IMR-90 (cell line): ENCODE data around the gene SUGCT. TPM values are rescaled to one million over a fixed set of nuclear protein-coding genes. Genes with fewer than 3 reads are reported as not detected.

ENCODE experiments used
- ATAC-seq: fragments of 200-7000 bp; cut with Tn5 transposase; 2 replicates; pipeline ENCODE4 v1.9.1; 2020; ENCODE audit warnings: low read depth, mild to moderate bottlenecking, moderate library complexity
- BruUV-seq: library from RNA; stranded (reverse); fragments of 400-500 nt; replicated peaks from 2 replicates; lab custom pipeline; 2021; lab: Mats Ljungman, UMichigan
- CTCF ChIA-PET: fragments of 300-600 bp; formaldehyde crosslinking; extraction: SDS; loops from one replicate; lab custom pipeline; 2021; ENCODE audit warnings: antibody characterized with exemption; lab: Yijun Ruan, JAX
- POLR2A ChIA-PET: fragments of 300-600 bp; sonication (Branson Sonifier 250); formaldehyde crosslinking; loops from one replicate; lab custom pipeline; 2022; ENCODE audit warnings: antibody characterized with exemption; ENCODE audit not compliant: unreplicated experiment; lab: Charles Lee
- DNase-seq: peaks from one replicate; pipeline ENCODE4 v3.0.0; 2013
- H2AFZ ChIP-seq: replicated peaks from 2 replicates; pipeline ENCODE3; 2013; ENCODE audit warnings: low read length, mild to moderate bottlenecking; ENCODE audit not compliant: poor library complexity
- H2AK5ac ChIP-seq: 2 replicates; pipeline ENCODE4 v1.6.1; 2013; ENCODE audit warnings: low read depth, low read length, inconsistent platforms
- H2AK9ac ChIP-seq: replicated peaks from 2 replicates; pipeline ENCODE3; 2013; ENCODE audit warnings: mild to moderate bottlenecking, low read depth, low read length, moderate library complexity; ENCODE audit not compliant: poor library complexity
- H2BK120ac ChIP-seq: 2 replicates; pipeline ENCODE4 v1.6.1; 2013; ENCODE audit warnings: low read depth, low read length, inconsistent platforms
- H2BK15ac ChIP-seq: 3 replicates; pipeline ENCODE4 v1.6.1; 2013; ENCODE audit warnings: low read depth, low read length, inconsistent platforms
- H2BK20ac ChIP-seq: 2 replicates; pipeline ENCODE4 v1.6.1; 2013; ENCODE audit warnings: low read depth, mild to moderate bottlenecking, inconsistent platforms, low read length, moderate library complexity
- H2BK5ac ChIP-seq: 2 replicates; pipeline ENCODE4 v1.6.1; 2013; ENCODE audit warnings: mild to moderate bottlenecking, low read depth, low read length, inconsistent platforms; ENCODE audit not compliant: poor library complexity, severe bottlenecking
- H3K14ac ChIP-seq: replicated peaks from 2 replicates; pipeline ENCODE4 v1.6.1; 2013; ENCODE audit warnings: low read depth, low read length, inconsistent platforms
- H3K18ac ChIP-seq: 2 replicates; pipeline ENCODE4 v1.6.1; 2013; ENCODE audit warnings: low read depth, low read length, control low read depth
- H3K23ac ChIP-seq: 2 replicates; pipeline ENCODE4 v1.6.1; 2013; ENCODE audit warnings: low read depth, low read length, inconsistent platforms
- H3K27ac ChIP-seq: 2 replicates; pipeline ENCODE4 v1.5.1; 2013; ENCODE audit warnings: mild to moderate bottlenecking, control low read depth, low read length; ENCODE audit not compliant: insufficient read depth
- H3K27me3 ChIP-seq: 2 replicates; pipeline ENCODE4 v1.6.1; 2013; ENCODE audit warnings: low read length; ENCODE audit not compliant: control insufficient read depth, insufficient read depth
- H3K36me3 ChIP-seq: 2 replicates; pipeline ENCODE4 v1.6.1; 2013; ENCODE audit warnings: low read length, mixed read lengths; ENCODE audit not compliant: control insufficient read depth, insufficient read depth
- H3K4ac ChIP-seq: 2 replicates; pipeline ENCODE4 v1.6.1; 2013; ENCODE audit warnings: low read depth, low read length, inconsistent platforms
- H3K4me1 ChIP-seq: 2 replicates; pipeline ENCODE4 v1.6.1; 2013; ENCODE audit warnings: low read length, mixed read lengths; ENCODE audit not compliant: control insufficient read depth, insufficient read depth
- H3K4me2 ChIP-seq: 2 replicates; pipeline ENCODE4 v1.6.1; 2013; ENCODE audit warnings: low read depth, mild to moderate bottlenecking, control low read depth, low read length, moderate library complexity
- H3K4me3 ChIP-seq: 2 replicates; pipeline ENCODE4 v1.5.1; 2013; ENCODE audit warnings: low read depth, mild to moderate bottlenecking, control low read depth, low read length, moderate library complexity; ENCODE audit not compliant: insufficient read depth
- H3K56ac ChIP-seq: 2 replicates; pipeline ENCODE4 v1.6.1; 2013; ENCODE audit warnings: low read length, inconsistent platforms; ENCODE audit not compliant: insufficient read depth; ENCODE audit errors: extremely low read depth
- H3K79me1 ChIP-seq, 2 experiments: 2 replicates each; pipeline ENCODE4 v1.6.1; 2013; ENCODE audit warnings: low read length in 2 of 2, inconsistent platforms in 1 of 2, low read depth in 1 of 2
- H3K9ac ChIP-seq: 2 replicates; pipeline ENCODE4 v1.6.1; 2013; ENCODE audit warnings: low read depth, low read length, control low read depth
- H3K9me1 ChIP-seq: 2 replicates; pipeline ENCODE4 v1.6.1; 2013; ENCODE audit warnings: low read length, inconsistent platforms; ENCODE audit not compliant: insufficient read depth
- H3K9me3 ChIP-seq: 2 replicates; pipeline ENCODE4 v1.6.1; 2013; ENCODE audit warnings: low read length; ENCODE audit not compliant: control insufficient read depth, insufficient read depth
- H4K20me1 ChIP-seq: 2 replicates; pipeline ENCODE4 v1.6.1; 2013; ENCODE audit warnings: low read length, inconsistent platforms; ENCODE audit not compliant: insufficient read depth
- H4K5ac ChIP-seq: 2 replicates; pipeline ENCODE4 v1.6.1; 2013; ENCODE audit warnings: mild to moderate bottlenecking, low read depth, low read length, control low read depth
- H4K8ac ChIP-seq, 2 experiments: 2 replicates each; pipeline ENCODE4 v1.6.1; 2013; ENCODE audit warnings: low read depth in 2 of 2, low read length in 2 of 2, control low read depth in 1 of 2, inconsistent platforms in 1 of 2
- H4K91ac ChIP-seq: 2 replicates; pipeline ENCODE4 v1.6.1; 2013; ENCODE audit warnings: low read depth, low read length, inconsistent platforms; ENCODE audit not compliant: insufficient read depth
- BHLHE40 ChIP-seq: fragments of 150-350 bp; IDR thresholded peaks from 2 replicates; pipeline ENCODE4 v1.6.1; 2016; ENCODE audit warnings: mild to moderate bottlenecking, low read depth, low read length
- CEBPB ChIP-seq: IDR thresholded peaks from 2 replicates; pipeline ENCODE4 v1.6.1; 2012; ENCODE audit warnings: low read depth, low read length, improper control_type of control experiment
- CHD1 ChIP-seq: IDR thresholded peaks from 2 replicates; pipeline ENCODE4 v1.6.1; 2012; ENCODE audit warnings: low read depth, low read length, improper control_type of control experiment
- CTCF ChIP-seq: conservative IDR thresholded peaks from 2 replicates; pipeline ENCODE4 v1.5.1; 2012; ENCODE audit warnings: mild to moderate bottlenecking, low read depth, low read length, improper control_type of control experiment
- MAFK ChIP-seq: IDR thresholded peaks from 2 replicates; pipeline ENCODE4 v1.6.1; 2012; ENCODE audit warnings: low read depth, low read length, improper control_type of control experiment
- MXI1 ChIP-seq: IDR thresholded peaks from 2 replicates; pipeline ENCODE4 v1.6.1; 2012; ENCODE audit warnings: low read depth, mild to moderate bottlenecking, low read length, moderate library complexity, borderline replicate concordance
- WGBS, 2 experiments: methylation state at CpG; one replicate each; pipeline versions ENCODE4 v1.1.5 to v1.1.7; 2013; ENCODE audit warnings: missing lambda C conversion rate in 2 of 2; ENCODE audit not compliant: insufficient read length in 1 of 2; ENCODE audit errors: extremely low coverage in 2 of 2; 5-methylcytosine and 5-hydroxymethylcytosine counted together
- dilution Hi-C: fragments of 300-500 bp; cut with HindIII; formaldehyde crosslinking; loops from one replicate; pipeline ENCODE4 v1.14.3; 2018; ENCODE audit warnings: low sequenced_read_pairs; ENCODE audit not compliant: unreplicated experiment
- in situ Hi-C: fragments of 300-500 bp; cut with MboI; formaldehyde crosslinking; loops from 3 replicates; pipeline ENCODE4 v1.14.3; 2019; ENCODE audit warnings: low sequenced_read_pairs, inconsistent platforms, mixed read lengths
- intact Hi-C: fragments of 100-400 bp; cut with micrococcal nuclease; formaldehyde crosslinking; loops from 2 replicates; pipeline ENCODE4 v1.10.0; 2022
- polyA plus RNA-seq, 3 experiments: library from polyadenylated mRNA; depleted of rRNA; stranded (reverse); fragments of >200 nt; gene quantifications; 2 replicates each; pipeline ENCODE4 v1.2.3, GENCODE V29; 2012; ENCODE audit warnings: low replicate concordance in 1 of 3
- total RNA-seq: library from RNA; depleted of rRNA; stranded (reverse); fragments of >200 nt; gene quantifications from 2 replicates; pipeline ENCODE4 v1.2.3, GENCODE V29; 2012

Gene SUGCT
- total and polyA plus RNA-seq, 2 of the 4 experiments (the other 2 are of a cell fraction) = 5.9 to 8.3 TPM

- Histone ChIP-seq H2BK5ac (no peak overlapping the region), H3K9me3 (no peaks in the 10 kb centered on the region), H3K4me3 (no peak overlapping the region), H3K4me1 (peaks cover 6% of the 10 kb centered on the region), H3K27ac (no peak overlapping the region), H2BK15ac (0 out of 3 replicates have a peak overlapping the region, but pooled peaks have one; percentile 19), H4K8ac (no peak overlapping the region), H3K79me1 (peaks cover 0 to 4% of the 10 kb centered on the region in 2 experiments; a peak in 1 of 4 replicates), H3K9me1 (peaks cover 11% of the 10 kb centered on the region), H3K36me3 (no peaks in the 10 kb centered on the region), H4K20me1 (no peaks in the 10 kb centered on the region), H2AK5ac (no peak overlapping the region), H3K4ac (peak overlapping the region; percentile 45; the same call in 1 of the 2 replicates), H4K5ac (no peak overlapping the region), H2AFZ (no peak overlapping the region), H3K14ac (peak overlapping the region; percentile 45; the same call in 1 of the 2 replicates), H2BK120ac (peak overlapping the region; percentile 29; the same call in 1 of the 2 replicates), H3K56ac (no peak overlapping the region), H2AK9ac (no peak overlapping the region), H3K23ac (no peak overlapping the region), H3K4me2 (no peak overlapping the region), H3K27me3 (no peaks in the 10 kb centered on the region), H2BK20ac (0 out of 2 replicates have a peak overlapping the region, but pooled peaks have one; percentile 29), H4K91ac (no peak overlapping the region), H3K9ac (no peak overlapping the region), H3K18ac (no peak overlapping the region; the same call in 1 of the 2 replicates)
- intact Hi-C loops = loop anchor here (10.0 kb wide), 1 partner anchor 1230 kb away; the partner anchor contains the start of gene INHBA
- DNase-seq (no peak), ATAC-seq (no peak)
- ChIA-PET CTCF (no interaction called here), POLR2A (no interaction called here)
- in situ Hi-C loops = no loop called here
- WGBS, 2 experiments = no CpG with 5 or more reads among the region's 8 CpGs
- TF ChIP-seq BHLHE40 = no peak
- TF ChIP-seq CHD1 = no peak
- no peak for TF ChIP-seq CEBPB
- TF ChIP-seq MAFK = no peak
- no peak for TF ChIP-seq CTCF
- TF ChIP-seq MXI1 = no peak
- BruUV-seq = no TSS peak
- dilution Hi-C loops = no loop called here
These were observed 340.2 kb downstream of the SUGCT start for GRCh38 chr7:40474790-40475680.
